ENCODE data around the gene LPIN1. TPM values are rescaled to one million over a fixed set of nuclear protein-coding genes. Genes with fewer than 3 reads are reported as not detected.

LPIN1 gene
- total and polyA plus RNA-seq, 2 of the 13 experiments (the other 11 are each of a cell fraction or from before 2014, with no cell fraction given): 9.7 to 19.4 TPM

- TF ChIP-seq ZNF318 (CRISPR knock-in tag; IDR thresholded peaks at IDR 0.05) (0 out of 2 replicates have a peak, but pooled peaks have one; percentile 53), TCF7L2 (IDR thresholded peaks at IDR 0.05; ENCODE audit: low read depth, low read length) (no peak), TBX2 (CRISPR knock-in tag; IDR thresholded peaks at IDR 0.05; ENCODE audit: borderline replicate concordance) (peak; percentile 65), ZFP36L2 (CRISPR knock-in tag; IDR thresholded peaks at IDR 0.05) (no peak), SP1 (IDR thresholded peaks at IDR 0.05) (no peak), SP1 (CRISPR knock-in tag; IDR thresholded peaks at IDR 0.05) (no peak), ZBTB1 (CRISPR knock-in tag; IDR thresholded peaks at IDR 0.05; ENCODE audit: borderline replicate concordance) (no peak), FLYWCH1 (CRISPR knock-in tag; IDR thresholded peaks at IDR 0.05) (no peak), ZNF589 (CRISPR knock-in tag; conservative IDR thresholded peaks at IDR 0.05) (no peak), ZNF776 (CRISPR knock-in tag; IDR thresholded peaks at IDR 0.05) (no peak; the same call in 1 of the 2 replicates), NFKB2 (CRISPR knock-in tag; IDR thresholded peaks at IDR 0.05; ENCODE audit: borderline replicate concordance) (no peak), GFI1 (CRISPR knock-in tag; IDR thresholded peaks at IDR 0.05; ENCODE audit: borderline replicate concordance) (no peak), HNRNPH1 (optimal IDR thresholded peaks at IDR 0.05; ENCODE audit: low read depth, low read length) (no peak), KLF6 (CRISPR knock-in tag; IDR thresholded peaks at IDR 0.05) (peak; percentile 25; the same call in 1 of the 2 replicates)
- TF ChIP-seq, protein P1, sequence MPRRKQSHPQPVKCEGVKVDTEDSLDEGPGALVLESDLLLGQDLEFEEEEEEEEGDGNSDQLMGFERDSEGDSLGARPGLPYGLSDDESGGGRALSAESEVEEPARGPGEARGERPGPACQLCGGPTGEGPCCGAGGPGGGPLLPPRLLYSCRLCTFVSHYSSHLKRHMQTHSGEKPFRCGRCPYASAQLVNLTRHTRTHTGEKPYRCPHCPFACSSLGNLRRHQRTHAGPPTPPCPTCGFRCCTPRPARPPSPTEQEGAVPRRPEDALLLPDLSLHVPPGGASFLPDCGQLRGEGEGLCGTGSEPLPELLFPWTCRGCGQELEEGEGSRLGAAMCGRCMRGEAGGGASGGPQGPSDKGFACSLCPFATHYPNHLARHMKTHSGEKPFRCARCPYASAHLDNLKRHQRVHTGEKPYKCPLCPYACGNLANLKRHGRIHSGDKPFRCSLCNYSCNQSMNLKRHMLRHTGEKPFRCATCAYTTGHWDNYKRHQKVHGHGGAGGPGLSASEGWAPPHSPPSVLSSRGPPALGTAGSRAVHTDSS (CRISPR knock-in tag; conservative IDR thresholded peaks at IDR 0.05): no peak
- TF ChIP-seq, protein P2, sequence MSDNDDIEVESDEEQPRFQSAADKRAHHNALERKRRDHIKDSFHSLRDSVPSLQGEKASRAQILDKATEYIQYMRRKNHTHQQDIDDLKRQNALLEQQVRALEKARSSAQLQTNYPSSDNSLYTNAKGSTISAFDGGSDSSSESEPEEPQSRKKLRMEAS (IDR thresholded peaks at IDR 0.05): peak; percentile 47
- TF ChIP-seq, protein P3, sequence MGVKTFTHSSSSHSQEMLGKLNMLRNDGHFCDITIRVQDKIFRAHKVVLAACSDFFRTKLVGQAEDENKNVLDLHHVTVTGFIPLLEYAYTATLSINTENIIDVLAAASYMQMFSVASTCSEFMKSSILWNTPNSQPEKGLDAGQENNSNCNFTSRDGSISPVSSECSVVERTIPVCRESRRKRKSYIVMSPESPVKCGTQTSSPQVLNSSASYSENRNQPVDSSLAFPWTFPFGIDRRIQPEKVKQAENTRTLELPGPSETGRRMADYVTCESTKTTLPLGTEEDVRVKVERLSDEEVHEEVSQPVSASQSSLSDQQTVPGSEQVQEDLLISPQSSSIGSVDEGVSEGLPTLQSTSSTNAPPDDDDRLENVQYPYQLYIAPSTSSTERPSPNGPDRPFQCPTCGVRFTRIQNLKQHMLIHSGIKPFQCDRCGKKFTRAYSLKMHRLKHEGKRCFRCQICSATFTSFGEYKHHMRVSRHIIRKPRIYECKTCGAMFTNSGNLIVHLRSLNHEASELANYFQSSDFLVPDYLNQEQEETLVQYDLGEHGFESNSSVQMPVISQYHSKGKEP (CRISPR knock-in tag; IDR thresholded peaks at IDR 0.05): no peak
These were observed 501 bp downstream of the LPIN1 start (continued) for GRCh38 chr2:11746807-11747459.
